ENCODE data around the gene RPS6KA5. TPM values are rescaled to one million over a fixed set of nuclear protein-coding genes. Genes with fewer than 3 reads are reported as not detected.

RPS6KA5 gene
- total and polyA plus RNA-seq, 9 of the 15 experiments (the other 6 are each of a cell fraction or from before 2014, with no cell fraction given) = 0.88 to 7.7 (median 4.7) TPM

DNA sequence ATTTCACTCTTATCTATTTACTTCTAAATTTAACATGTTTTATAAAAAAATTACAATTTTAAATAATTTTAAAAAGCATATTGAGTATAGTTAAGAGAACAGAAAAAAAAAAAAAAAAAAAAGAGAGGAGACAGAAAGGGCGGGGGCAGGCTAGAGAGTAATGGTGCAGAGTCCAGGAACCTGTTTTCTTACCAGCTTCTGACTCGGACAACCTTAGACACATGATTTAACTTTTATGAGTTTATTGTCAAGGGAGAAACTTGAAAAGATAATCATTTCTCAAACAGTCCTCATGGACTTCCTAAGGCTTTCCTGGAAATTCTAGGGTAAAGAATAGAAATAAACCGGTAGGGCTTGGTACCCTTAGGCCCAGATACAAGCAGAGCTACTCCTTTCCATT, 84.3 kb downstream of the RPS6KA5 start:
- ChIA-PET CTCF (ENCODE audit: low intra/inter-chr PET ratio) (no interaction called here), POLR2A (no interaction called here)
- Histone ChIP-seq H3K79me2 (ENCODE audit: control insufficient read depth, insufficient read depth, low read length) (no peaks in the 10 kb centered on the region), H2AFZ (ENCODE audit: low read depth, low read length) (no peak overlapping the region), H3K36me3 (ENCODE audit: control insufficient read depth, insufficient read depth, low read length) (peaks cover 5% of the 10 kb centered on the region; the same call in 1 of the 3 replicates), H3K27ac (ENCODE audit: extremely low read depth, low read depth, low read length) (no peak overlapping the region), H3K4me1 (replicated peaks in 1 of 2; ENCODE audit: control insufficient read depth in 2 of 2, insufficient read depth in 2 of 2, low read length in 2 of 2) (no peaks in the 10 kb centered on the region), H4K20me1 (replicated peaks; ENCODE audit: control insufficient read depth, insufficient read depth, low read length) (no peaks in the 10 kb centered on the region), H3K9me3 (replicated peaks; ENCODE audit: control insufficient read depth, insufficient read depth, low read depth, low read length) (no peaks in the 10 kb centered on the region), H3K4me3 (no peak overlapping the region), H3K9ac (ENCODE audit: insufficient read depth in 1 of 2, low read depth in 2 of 2, low read length in 2 of 2) (no peak overlapping the region), H3K4me2 (ENCODE audit: insufficient read depth, low read length) (no peak overlapping the region), H3K9me1 (ENCODE audit: control insufficient read depth, insufficient read depth, low read length) (no peaks in the 10 kb centered on the region), H3K27me3 (ENCODE audit: control insufficient read depth in 2 of 2, insufficient read depth in 2 of 2, low read length in 2 of 2) (no peaks in the 10 kb centered on the region)
- in situ Hi-C loops (cut with MboI) = no loop called here
- DNase-seq (ENCODE audit: extremely low read depth in 1 of 4, low spot score in 3 of 4) (no peak), ATAC-seq (no peak), FAIRE-seq (no peak)
- BruUV-seq (replicated peaks) = no TSS peak
- intact Hi-C loops (cut with micrococcal nuclease) = no loop called here
- TF ChIP-seq POLR2A (conservative IDR thresholded peaks at IDR 0.05) = no peak
- no peak for TF ChIP-seq MTA3 (IDR thresholded peaks at IDR 0.05; ENCODE audit: borderline replicate concordance)
- TF ChIP-seq NR2F6 (CRISPR knock-in tag; IDR thresholded peaks at IDR 0.05) = no peak
- WGBS (ENCODE audit: insufficient coverage, low coverage, missing lambda C conversion rate) = 44% methylated on average over 3 of the region's 3 CpGs

- Histone ChIP-seq H3K9me3 (replicated peaks; ENCODE audit: control insufficient read depth, insufficient read depth, low read depth, low read length) (no peaks in the 10 kb centered on the region; the same call in 1 of the 2 replicates), H2AFZ (ENCODE audit: low read depth, low read length) (no peak overlapping the region), H3K27ac (ENCODE audit: extremely low read depth, low read depth, low read length) (no peak overlapping the region), H3K4me3 (no peak overlapping the region), H3K4me2 (ENCODE audit: insufficient read depth, low read length) (no peak overlapping the region), H3K4me1 (replicated peaks in 1 of 2; ENCODE audit: control insufficient read depth in 2 of 2, insufficient read depth in 2 of 2, low read length in 2 of 2) (peaks cover 0 to 2% of the 10 kb centered on the region in 2 experiments; a peak in 1 of 5 replicates), H3K9ac (ENCODE audit: insufficient read depth in 1 of 2, low read depth in 2 of 2, low read length in 2 of 2) (no peak overlapping the region), H3K27me3 (ENCODE audit: control insufficient read depth in 2 of 2, insufficient read depth in 2 of 2, low read length in 2 of 2) (no peaks in the 10 kb centered on the region), H3K79me2 (ENCODE audit: control insufficient read depth, insufficient read depth, low read length) (no peaks in the 10 kb centered on the region), H3K9me1 (ENCODE audit: control insufficient read depth, insufficient read depth, low read length) (no peaks in the 10 kb centered on the region), H4K20me1 (replicated peaks; ENCODE audit: control insufficient read depth, insufficient read depth, low read length) (no peaks in the 10 kb centered on the region), H3K36me3 (ENCODE audit: control insufficient read depth, insufficient read depth, low read length) (no peaks in the 10 kb centered on the region)
- DNase-seq (ENCODE audit: extremely low read depth in 1 of 4, low spot score in 3 of 4) (no peak), FAIRE-seq (no peak), ATAC-seq (no peak)
- in situ Hi-C loops (cut with MboI) (no loop called here), intact Hi-C loops (cut with micrococcal nuclease) (no loop called here)
- ChIA-PET POLR2A (no interaction called here), CTCF (ENCODE audit: low intra/inter-chr PET ratio) (no interaction called here)
- BruUV-seq (replicated peaks) = no TSS peak
- TF ChIP-seq ZNF778 (CRISPR knock-in tag; IDR thresholded peaks at IDR 0.05) = no peak
- TF ChIP-seq CBX2 (IDR thresholded peaks at IDR 0.05; ENCODE audit: insufficient read depth, low read length, poor library complexity, severe bottlenecking) = no peak
- TF ChIP-seq ASH1L (IDR thresholded peaks at IDR 0.05; ENCODE audit: borderline replicate concordance, low read depth, partially characterized antibody) = no peak
- peak; percentile 57; the same call in 1 of the 2 replicates for TF ChIP-seq ZNF239 (CRISPR knock-in tag; IDR thresholded peaks at IDR 0.05)
- no peak for TF ChIP-seq HMGN3 (IDR thresholded peaks at IDR 0.05; ENCODE audit: borderline replicate concordance, extremely low read depth, insufficient read length, low read depth, low read length)
- TF ChIP-seq JUND (IDR thresholded peaks at IDR 0.05; ENCODE audit: borderline replicate concordance, low read depth, low read length) = no peak
- no peak for TF ChIP-seq JUND (tag; IDR thresholded peaks at IDR 0.05; ENCODE audit: borderline replicate concordance, low read depth, low read length)
- TF ChIP-seq, protein P1, sequence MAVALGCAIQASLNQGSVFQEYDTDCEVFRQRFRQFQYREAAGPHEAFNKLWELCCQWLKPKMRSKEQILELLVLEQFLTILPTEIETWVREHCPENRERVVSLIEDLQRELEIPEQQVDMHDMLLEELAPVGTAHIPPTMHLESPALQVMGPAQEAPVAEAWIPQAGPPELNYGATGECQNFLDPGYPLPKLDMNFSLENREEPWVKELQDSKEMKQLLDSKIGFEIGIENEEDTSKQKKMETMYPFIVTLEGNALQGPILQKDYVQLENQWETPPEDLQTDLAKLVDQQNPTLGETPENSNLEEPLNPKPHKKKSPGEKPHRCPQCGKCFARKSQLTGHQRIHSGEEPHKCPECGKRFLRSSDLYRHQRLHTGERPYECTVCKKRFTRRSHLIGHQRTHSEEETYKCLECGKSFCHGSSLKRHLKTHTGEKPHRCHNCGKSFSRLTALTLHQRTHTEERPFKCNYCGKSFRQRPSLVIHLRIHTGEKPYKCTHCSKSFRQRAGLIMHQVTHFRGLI (CRISPR knock-in tag; IDR thresholded peaks at IDR 0.05) = 0 out of 2 replicates have a peak, but pooled peaks have one; percentile 9
- TF ChIP-seq GTF2F1 (IDR thresholded peaks at IDR 0.05; ENCODE audit: low read depth, low read length) = no peak
- no peak for TF ChIP-seq NR1H2 (CRISPR knock-in tag; IDR thresholded peaks at IDR 0.05)
- TF ChIP-seq SMAD4 (CRISPR knock-in tag; conservative IDR thresholded peaks at IDR 0.05) = 0 out of 2 replicates have a peak, but pooled peaks have one; percentile 29
- TF ChIP-seq ARHGAP35 (IDR thresholded peaks at IDR 0.05; ENCODE audit: partially characterized antibody) = no peak
- TF ChIP-seq RBBP5 (IDR thresholded peaks at IDR 0.05; ENCODE audit: borderline replicate concordance, insufficient read depth, low read length, poor library complexity, severe bottlenecking) = no peak
Measured at GRCh38 chr14:90971687-90972086, 88.8 kb downstream of the RPS6KA5 start.
